ENCODE results near the gene PEG3.
"Not testable (repeated sequence)": the region's sequence is repeated elsewhere in the genome, so short reads cannot be mapped to it uniquely, and the experiment has no call there.

Gene PEG3

GRCh38 chr19:56840451-56841192, at the start of gene PEG3, which contains the start of gene ZIM2:
Gene PEG3 (minus strand): TSS chr19:56840726. CDS start chr19:56824655, 16,071 bp downstream.
Gene ZIM2 (minus strand): TSS chr19:56840726. CDS start chr19:56824277, 16,449 bp downstream.
- DNase-seq (ENCODE audit: low read depth, low spot score): peak; percentile 32

- DNase-seq (ENCODE audit: low read depth, low spot score): no peak
These were observed 44.9 kb upstream of the PEG3 start for GRCh38 chr19:56885173-56885985.

GRCh38 chr19:56884441-56884840, 43.9 kb upstream of the PEG3 start:
- DNase-seq (ENCODE audit: low read depth, low spot score): no peak

GRCh38 chr19:56880592-56881190, 40.2 kb upstream of the PEG3 start:
- DNase-seq (ENCODE audit: low read depth, low spot score): no peak

DNA sequence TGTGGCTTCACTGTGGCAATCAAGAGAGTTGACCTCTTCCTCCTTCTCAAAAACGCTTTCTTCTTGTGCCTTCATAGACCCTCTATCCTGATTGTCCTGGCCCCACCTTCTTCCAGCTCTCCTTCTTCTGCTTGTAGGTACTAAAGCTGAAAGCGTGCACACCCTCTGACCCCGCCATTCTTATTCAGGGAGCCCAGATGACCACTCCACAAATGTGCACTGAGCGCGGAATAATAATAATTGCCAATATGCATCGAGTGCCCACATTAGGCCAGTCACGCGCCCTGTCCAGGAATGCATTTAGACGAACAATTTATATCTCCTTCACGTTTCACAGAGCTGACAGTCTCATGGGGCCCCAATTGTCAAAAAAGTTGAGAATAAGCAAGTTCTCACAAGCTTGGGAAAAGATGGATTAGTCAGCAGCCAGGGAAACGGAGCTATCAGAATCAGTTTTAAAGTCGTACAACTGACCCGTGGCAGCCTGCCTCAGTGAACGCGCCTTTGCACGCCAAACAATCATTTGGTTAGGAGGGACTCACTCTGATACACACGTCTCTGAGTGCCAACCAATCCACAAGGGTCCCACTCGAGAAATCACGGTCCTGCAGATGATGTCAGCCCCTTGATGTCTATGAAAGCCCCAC, 36.7 kb upstream of the PEG3 start:
- DNase-seq (ENCODE audit: low read depth, low spot score): no peak

- DNase-seq (ENCODE audit: low read depth, low spot score): no peak
These were observed 35.2 kb upstream of the PEG3 start for GRCh38 chr19:56875717-56876116.

DNA sequence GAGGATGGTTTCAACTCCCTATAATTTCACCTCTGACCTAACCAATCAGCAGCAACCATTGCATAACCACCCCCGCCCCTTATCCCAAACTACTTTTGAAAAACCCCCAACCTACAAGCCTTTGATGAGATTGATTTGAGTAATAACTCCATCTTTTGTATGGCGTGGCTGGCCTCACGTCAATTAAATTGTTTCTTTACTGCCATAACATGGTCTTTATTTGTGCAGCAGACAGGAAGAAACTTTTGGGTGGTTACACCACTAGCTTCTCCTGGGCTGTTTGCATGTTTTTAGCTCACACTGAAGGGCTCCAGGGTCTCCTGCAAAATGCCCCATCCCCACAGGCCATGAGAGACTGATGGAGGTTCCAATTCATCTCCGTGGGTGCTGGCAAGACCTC, 34.0 kb upstream of the PEG3 start:
- no peak for DNase-seq (ENCODE audit: low read depth, low spot score)

GRCh38 chr19:56873493-56873892, 33.0 kb upstream of the PEG3 start:
- no peak for DNase-seq (ENCODE audit: low read depth, low spot score)

- no peak for DNase-seq (ENCODE audit: low read depth, low spot score)
These were observed 29.4 kb upstream of the PEG3 start for GRCh38 chr19:56869886-56870285.

DNA sequence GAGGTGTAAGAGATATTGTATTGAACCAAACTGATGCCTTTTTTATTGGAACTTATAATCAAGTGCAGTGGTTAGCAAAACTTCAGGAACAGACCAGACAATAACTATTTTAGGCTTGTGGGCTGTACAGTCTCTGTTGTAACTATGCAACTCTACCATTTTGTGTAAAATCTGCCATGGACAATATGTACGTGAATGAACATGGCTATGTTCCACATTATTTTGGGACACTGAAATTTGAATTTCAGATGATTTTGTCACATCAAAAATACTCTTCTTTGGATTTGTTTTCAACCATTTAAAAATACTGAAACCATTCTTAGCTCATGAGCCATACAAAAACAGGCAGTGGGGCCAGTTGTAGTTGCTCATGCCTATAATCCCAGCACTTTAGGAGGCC, 27.9 kb upstream of the PEG3 start:
- no peak for DNase-seq (ENCODE audit: low read depth, low spot score)

GRCh38 chr19:56866538-56866937, 26.0 kb upstream of the PEG3 start:
- DNase-seq (ENCODE audit: low read depth, low spot score): no peak

DNA sequence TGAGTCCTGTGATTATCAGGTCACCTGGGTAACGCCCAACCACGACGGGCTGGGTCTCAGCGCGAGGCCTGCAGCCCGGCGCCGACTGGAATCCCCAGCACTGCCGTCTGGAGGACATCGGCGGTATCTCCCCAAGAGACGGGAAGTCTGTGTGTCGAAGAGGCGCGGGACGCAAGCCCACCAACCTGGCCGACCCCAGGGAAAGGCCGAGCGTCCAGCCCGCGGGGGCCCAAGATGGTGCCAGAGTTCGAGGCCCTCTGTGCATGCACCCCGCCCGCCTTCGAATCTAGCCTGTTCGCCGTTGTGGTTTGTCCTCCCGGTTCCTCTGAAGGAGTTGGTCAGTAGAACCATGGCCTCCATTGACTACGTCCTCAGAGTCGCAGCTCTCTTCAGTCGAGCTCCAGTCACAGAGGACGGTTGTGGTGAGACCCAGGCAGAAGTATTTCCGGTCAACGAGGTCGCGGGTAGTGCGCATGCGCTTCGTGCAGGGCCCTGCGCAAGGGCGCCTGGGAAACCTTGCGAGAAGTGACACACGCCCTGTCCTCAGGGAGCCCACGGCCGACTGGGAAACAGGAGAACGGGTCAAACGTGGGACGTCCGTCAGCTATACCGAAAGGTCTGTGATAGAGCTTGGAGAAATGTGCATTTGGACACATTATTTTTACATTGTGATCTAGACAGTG, 24.1 kb upstream of the PEG3 start:
- no peak for DNase-seq (ENCODE audit: low read depth, low spot score)

DNA sequence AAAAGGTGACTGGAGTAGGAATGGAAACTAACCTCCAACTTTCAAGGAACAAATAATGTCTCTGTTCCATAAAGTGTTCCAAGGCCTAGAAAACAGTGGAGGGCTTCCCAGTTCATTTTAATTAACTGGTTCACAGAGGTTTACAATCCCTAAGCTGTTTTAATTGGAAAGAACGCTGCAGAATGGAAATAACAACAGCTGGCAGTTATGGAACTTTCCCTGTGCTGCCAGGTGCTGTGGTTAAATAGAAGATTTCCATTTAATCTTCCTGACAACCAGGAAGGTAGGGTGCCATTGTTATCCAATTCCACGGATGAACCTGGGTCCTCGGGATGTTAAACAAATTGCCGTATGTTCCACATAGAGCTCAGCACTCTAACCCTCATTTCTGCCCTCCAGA, 22.2 kb upstream of the PEG3 start:
- no peak for DNase-seq (ENCODE audit: low read depth, low spot score)

DNA sequence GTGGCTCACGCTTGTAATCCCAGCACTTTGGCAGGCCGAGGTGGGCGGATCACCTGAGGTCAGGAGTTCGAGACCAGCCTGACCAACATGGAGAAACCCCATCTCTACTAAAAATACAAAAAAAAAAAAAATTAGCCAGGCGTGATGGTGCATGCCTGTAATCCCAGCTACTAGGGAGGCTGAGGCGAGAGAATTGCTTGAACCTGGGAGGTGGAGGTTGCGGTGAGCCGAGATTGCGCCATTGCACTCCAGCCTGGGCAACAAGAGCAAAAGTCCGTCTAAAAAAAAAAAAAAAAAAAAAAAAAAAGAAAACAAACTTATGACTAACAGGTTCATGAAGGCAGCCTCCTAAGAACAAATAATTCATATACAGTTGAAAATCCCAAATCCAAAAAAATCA, 19.9 kb upstream of the PEG3 start:
- not testable (repeated sequence) for DNase-seq (ENCODE audit: low read depth, low spot score)

DNA sequence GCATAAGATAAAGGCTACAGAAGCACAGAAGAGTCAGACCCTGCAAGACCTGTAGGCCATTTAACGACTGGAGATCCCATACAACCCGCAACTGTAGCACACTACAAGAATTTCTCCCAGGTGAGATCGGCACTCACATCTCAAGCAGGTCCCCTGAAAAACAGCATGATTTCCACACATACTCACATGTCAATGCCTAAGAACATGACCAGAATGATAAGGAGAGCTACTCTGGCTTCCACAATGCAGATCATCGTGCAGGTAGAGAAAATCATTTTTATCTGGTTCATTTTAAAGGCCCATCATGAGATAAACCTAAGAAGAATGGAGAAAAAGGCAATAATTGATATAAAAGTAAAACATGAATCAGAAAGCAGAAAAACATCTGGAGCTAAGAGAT, 17.5 kb upstream of the PEG3 start:
- no peak for DNase-seq (ENCODE audit: low read depth, low spot score)

- DNase-seq (ENCODE audit: low read depth, low spot score): no peak
These were observed 16.3 kb upstream of the PEG3 start for GRCh38 chr19:56856822-56857221.

- not testable (repeated sequence) for DNase-seq (ENCODE audit: low read depth, low spot score)
These were observed 11.8 kb upstream of the PEG3 start for GRCh38 chr19:56852361-56852760.

DNA sequence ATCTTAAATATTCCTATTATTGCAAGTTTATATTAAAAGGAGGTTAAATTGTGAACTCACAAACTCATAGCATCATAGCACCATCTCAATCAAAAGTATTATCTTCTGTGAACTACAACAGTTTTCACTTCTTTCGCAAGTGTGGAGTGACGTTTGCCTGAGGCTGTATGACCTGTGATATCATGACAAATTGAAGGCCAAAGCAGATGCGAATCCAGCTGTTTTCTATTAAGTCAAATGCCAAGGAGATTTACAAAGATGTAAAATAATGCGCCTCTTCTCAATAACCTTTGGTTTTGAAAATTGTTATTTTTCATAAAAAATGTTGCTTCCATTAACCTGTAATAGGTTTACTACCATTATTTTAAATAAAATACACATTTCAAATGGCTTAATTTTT, 7.6 kb upstream of the PEG3 start:
- no peak for DNase-seq (ENCODE audit: low read depth, low spot score)

GRCh38 chr19:56842412-56842811, 1.9 kb upstream of the PEG3 start:
- no peak for DNase-seq (ENCODE audit: low read depth, low spot score)

GRCh38 chr19:56841193-56841543, 642 bp upstream of the PEG3 start:
- DNase-seq (ENCODE audit: low read depth, low spot score): no peak

GRCh38 chr19:56839652-56840450, 675 bp downstream of the PEG3 start:
- DNase-seq (ENCODE audit: low read depth, low spot score): peak; percentile 94

Measured in astrocyte of the hippocampus (primary cell).